ENCODE measurements around the gene GCSAML.

- TF ChIP-seq GATA2 (IDR thresholded peaks at IDR 0.05; ENCODE audit: low read depth, low read length): no peak
- TF ChIP-seq GATA3 (IDR thresholded peaks at IDR 0.05; ENCODE audit: low read depth, low read length): no peak
These were observed 13.3 kb downstream of the GCSAML start for GRCh38 chr1:247562198-247562597.
